Esophagus muscularis mucosa (tissue), 4 donors: ENCODE data around the gene CDH18. TPM values are rescaled to one million over a fixed set of nuclear protein-coding genes. Genes with fewer than 3 reads are reported as not detected.

Experiments used
- DNase-seq: peaks from one replicate; pipeline ENCODE4 v3.0.0-alpha.2; 2017; ENCODE audit errors: extremely low spot score
- H3K27ac ChIP-seq, 4 donors: fragments of 200-600 bp; sonication (generic); replicated peaks in 1 of 4; 1 replicate in 3 of 4; 2 replicates in 1 of 4; pipeline ENCODE4 v1.5.1; 2016 to 2019; ENCODE audit warnings: mild to moderate bottlenecking in 1 of 4
- H3K27me3 ChIP-seq, 4 donors: fragments of 200-600 bp; sonication (generic); one replicate each; pipeline versions ENCODE4 v1.5.1 to v1.6.0; 2016 to 2019
- H3K36me3 ChIP-seq, 4 donors: fragments of 200-600 bp; sonication (generic); one replicate each; pipeline ENCODE4 v1.5.1; 2016 to 2019
- H3K4me1 ChIP-seq, 4 donors: fragments of 200-600 bp; sonication (generic); one replicate each; pipeline ENCODE4 v1.5.1; 2016 to 2019
- H3K4me3 ChIP-seq, 4 donors: fragments of 200-600 bp; sonication (generic); 1 replicate in 2 of 4; 2 replicates in 2 of 4; pipeline ENCODE4 v1.5.1; 2016 to 2019; ENCODE audit warnings: mild to moderate bottlenecking in 4 of 4, moderate library complexity in 1 of 4
- H3K9me3 ChIP-seq, 4 donors: fragments of 200-600 bp; sonication (generic); 1 replicate in 3 of 4; 2 replicates in 1 of 4; pipeline ENCODE4 v1.5.1; 2016 to 2019
- EP300 ChIP-seq: sonication (generic); formaldehyde crosslinking; IDR thresholded peaks from one replicate; pipeline ENCODE4 v1.6.1; 2017; ENCODE audit warnings: antibody characterized with exemption
- POLR2A ChIP-seq: fragments of 450-650 bp; IDR thresholded peaks from one replicate; pipeline ENCODE4 v1.6.1; 2017; ENCODE audit warnings: antibody characterized with exemption, moderate library complexity, mild to moderate bottlenecking, low read depth
- POLR2AphosphoS5 ChIP-seq, 2 donors: sonication (generic); formaldehyde crosslinking; IDR thresholded peaks; one replicate each; pipeline ENCODE4 v1.6.1; 2017; ENCODE audit warnings: antibody characterized with exemption in 2 of 2
- WGBS: methylation state at CpG from one replicate; pipeline ENCODE4 v1.1.5; 2018; 5-methylcytosine and 5-hydroxymethylcytosine counted together
- intact Hi-C: fragments of 100-400 bp; cut with DNase I; formaldehyde crosslinking; loops from one replicate; pipeline ENCODE4 v1.15.1; 2023
- total RNA-seq, 4 donors: library from RNA; depleted of rRNA; stranded (reverse); fragments of >200 nt; gene quantifications; one replicate each; pipeline versions ENCODE4 v1.1.0 to v1.2.1, GENCODE V29; 2016
- TF ChIP-seq, protein P1 (sequence below), 3 experiments: fragments of 200-600 bp in 2 of 3; fragments of 450-650 bp in 1 of 3; sonication (generic) in 2 of 3; IDR thresholded peaks; one replicate each; pipeline ENCODE4 v1.5.1; 2017 to 2019; ENCODE audit warnings: antibody characterized with exemption in 3 of 3, mild to moderate bottlenecking in 2 of 3, moderate library complexity in 1 of 3

Gene CDH18
- total RNA-seq, 4 donors from 2014 or later: under 0.01 to 0.65 TPM; not detected in 2

DNA sequence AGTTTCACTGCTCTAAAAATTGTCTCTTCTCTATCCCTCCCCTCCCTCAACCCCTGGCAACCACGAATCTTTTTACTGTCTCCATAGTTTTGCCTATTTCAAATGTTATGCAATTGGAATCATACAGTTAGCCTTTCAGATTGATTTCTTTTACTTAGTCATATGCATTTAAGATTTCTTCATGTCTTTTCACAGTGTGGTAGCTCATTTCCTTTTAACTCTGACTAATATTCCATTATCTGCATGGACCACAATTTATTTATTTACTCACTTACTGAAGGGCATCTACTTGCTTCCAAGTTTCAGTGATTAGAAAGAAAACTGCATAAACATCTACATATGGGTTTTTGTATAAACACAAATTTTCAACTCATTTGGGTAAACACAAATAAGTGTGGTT lies 372.3 kb downstream of the CDH18 start:
- Histone ChIP-seq H3K9me3 (no peaks in the 10 kb centered on the region), H3K27me3 (no peaks in the 10 kb centered on the region), H3K36me3 (no peaks in the 10 kb centered on the region), H3K27ac (no peak overlapping the region), H3K4me3 (no peak overlapping the region), H3K4me1 (no peaks in the 10 kb centered on the region)
- intact Hi-C loops: no loop called here
- DNase-seq: no peak
- 82% methylated on average over 1 of the region's 1 CpG for WGBS
- TF ChIP-seq EP300: no peak
- no peak for TF ChIP-seq POLR2AphosphoS5 (IDR thresholded peaks at IDR 0.05)
- TF ChIP-seq, protein P1, sequence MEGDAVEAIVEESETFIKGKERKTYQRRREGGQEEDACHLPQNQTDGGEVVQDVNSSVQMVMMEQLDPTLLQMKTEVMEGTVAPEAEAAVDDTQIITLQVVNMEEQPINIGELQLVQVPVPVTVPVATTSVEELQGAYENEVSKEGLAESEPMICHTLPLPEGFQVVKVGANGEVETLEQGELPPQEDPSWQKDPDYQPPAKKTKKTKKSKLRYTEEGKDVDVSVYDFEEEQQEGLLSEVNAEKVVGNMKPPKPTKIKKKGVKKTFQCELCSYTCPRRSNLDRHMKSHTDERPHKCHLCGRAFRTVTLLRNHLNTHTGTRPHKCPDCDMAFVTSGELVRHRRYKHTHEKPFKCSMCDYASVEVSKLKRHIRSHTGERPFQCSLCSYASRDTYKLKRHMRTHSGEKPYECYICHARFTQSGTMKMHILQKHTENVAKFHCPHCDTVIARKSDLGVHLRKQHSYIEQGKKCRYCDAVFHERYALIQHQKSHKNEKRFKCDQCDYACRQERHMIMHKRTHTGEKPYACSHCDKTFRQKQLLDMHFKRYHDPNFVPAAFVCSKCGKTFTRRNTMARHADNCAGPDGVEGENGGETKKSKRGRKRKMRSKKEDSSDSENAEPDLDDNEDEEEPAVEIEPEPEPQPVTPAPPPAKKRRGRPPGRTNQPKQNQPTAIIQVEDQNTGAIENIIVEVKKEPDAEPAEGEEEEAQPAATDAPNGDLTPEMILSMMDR (IDR thresholded peaks at IDR 0.05): no peak
- TF ChIP-seq POLR2A: no peak

DNA sequence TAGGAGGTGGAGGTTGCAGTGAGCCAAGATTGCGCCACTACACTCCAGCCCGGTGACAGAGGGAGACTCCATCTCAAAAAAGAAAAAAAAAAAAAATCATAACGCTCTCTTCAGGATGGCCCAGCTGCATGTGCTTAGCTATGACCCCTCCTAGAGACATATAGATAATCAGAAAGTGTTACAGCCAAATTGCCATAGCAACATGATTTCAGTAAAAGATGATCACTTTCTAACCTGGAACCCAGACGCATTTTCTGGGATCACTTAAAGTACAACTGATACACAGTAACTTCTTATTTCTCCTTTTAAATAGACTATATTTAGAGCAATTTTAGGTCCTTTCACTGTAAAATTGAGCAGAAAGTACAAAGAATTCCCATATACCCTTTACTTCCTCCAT lies 372.9 kb downstream of the CDH18 start:
- DNase-seq: no peak
- no peaks in the 10 kb centered on the region for H3K9me3 ChIP-seq
- no peaks in the 10 kb centered on the region for H3K4me1 ChIP-seq
- TF ChIP-seq POLR2AphosphoS5 (IDR thresholded peaks at IDR 0.05): no peak
- no peak for TF ChIP-seq POLR2A
- intact Hi-C loops: no loop called here
- no peaks in the 10 kb centered on the region for H3K27me3 ChIP-seq
- 63% methylated on average over 4 of the region's 4 CpGs for WGBS
- H3K36me3 ChIP-seq: no peaks in the 10 kb centered on the region
- no peak overlapping the region for H3K4me3 ChIP-seq
- H3K27ac ChIP-seq: no peak overlapping the region

DNA sequence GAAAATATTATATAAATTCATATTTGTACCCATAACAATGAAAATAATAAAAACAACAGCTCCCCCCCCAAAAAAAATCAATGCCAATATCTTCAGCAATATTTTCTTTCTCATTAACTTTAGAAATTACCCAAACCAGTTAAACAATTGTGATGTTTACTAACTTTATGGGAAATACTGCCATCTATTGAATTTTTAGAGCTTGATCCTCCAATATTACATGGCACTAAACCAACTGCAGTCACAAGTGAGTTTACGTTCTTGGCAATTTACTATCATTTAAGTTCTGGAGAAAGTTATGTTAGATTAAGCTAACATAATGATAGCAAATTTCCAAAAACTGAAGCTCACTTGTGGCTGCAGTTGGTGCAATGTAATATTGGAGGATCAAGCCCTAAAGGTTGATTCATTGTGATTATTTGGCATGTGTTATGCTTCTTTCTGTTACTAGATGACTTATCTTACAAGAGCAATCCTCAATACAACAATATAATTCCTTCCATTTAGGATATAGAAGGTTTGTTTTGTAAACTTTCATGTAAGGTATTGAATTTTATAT lies 379.5 kb downstream of the CDH18 start:
- no peak overlapping the region for H3K27ac ChIP-seq
- no peak overlapping the region for H3K4me3 ChIP-seq
- no peaks in the 10 kb centered on the region for H3K27me3 ChIP-seq
- WGBS: 22% methylated on average over 1 of the region's 1 CpG
- H3K9me3 ChIP-seq: no peaks in the 10 kb centered on the region
- TF ChIP-seq, protein P1 (IDR thresholded peaks at IDR 0.05): no peak
- TF ChIP-seq EP300 (no peak), POLR2A (no peak), POLR2AphosphoS5 (IDR thresholded peaks at IDR 0.05) (no peak)
- no peak for DNase-seq
- intact Hi-C loops: no loop called here
- no peaks in the 10 kb centered on the region for H3K36me3 ChIP-seq
- no peaks in the 10 kb centered on the region for H3K4me1 ChIP-seq

DNA sequence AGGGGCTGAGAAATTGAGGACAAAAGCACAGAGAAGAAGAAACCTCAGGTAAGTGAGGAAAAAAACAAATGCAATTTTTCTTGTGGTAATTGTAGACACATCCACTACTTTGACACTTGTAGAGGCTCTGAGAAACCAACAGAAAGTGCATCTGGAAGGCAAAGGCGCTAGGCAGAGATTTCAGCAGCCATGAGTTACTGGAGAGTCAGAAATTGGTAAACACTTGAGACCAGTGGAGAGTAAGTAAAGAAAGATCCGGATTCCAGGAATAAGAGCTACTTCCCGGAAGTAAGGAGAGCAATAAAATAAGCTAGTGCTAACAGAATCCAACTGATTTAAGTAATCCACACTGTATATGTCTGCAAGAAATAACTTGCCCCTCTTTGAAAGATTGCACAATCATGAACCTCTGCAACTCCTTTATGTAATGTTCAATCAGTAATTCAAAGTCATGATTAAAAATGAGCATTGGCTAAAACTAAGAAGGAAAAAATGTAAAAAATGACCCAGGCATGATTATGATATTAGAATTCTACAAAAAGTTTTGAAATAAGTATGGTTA lies 382.1 kb downstream of the CDH18 start:
- Histone ChIP-seq H3K9me3 (peaks cover 0 to 7% (median 4%) of the 10 kb centered on the region in 4 donors), H3K4me1 (no peaks in the 10 kb centered on the region), H3K36me3 (no peaks in the 10 kb centered on the region), H3K4me3 (no peak overlapping the region), H3K27ac (no peak overlapping the region), H3K27me3 (no peaks in the 10 kb centered on the region)
- intact Hi-C loops: no loop called here
- no peak for DNase-seq
- WGBS: 77% methylated on average over 3 of the region's 3 CpGs
- TF ChIP-seq POLR2A (no peak), POLR2AphosphoS5 (IDR thresholded peaks at IDR 0.05) (no peak)
- TF ChIP-seq, protein P1 (IDR thresholded peaks at IDR 0.05): no peak

DNA sequence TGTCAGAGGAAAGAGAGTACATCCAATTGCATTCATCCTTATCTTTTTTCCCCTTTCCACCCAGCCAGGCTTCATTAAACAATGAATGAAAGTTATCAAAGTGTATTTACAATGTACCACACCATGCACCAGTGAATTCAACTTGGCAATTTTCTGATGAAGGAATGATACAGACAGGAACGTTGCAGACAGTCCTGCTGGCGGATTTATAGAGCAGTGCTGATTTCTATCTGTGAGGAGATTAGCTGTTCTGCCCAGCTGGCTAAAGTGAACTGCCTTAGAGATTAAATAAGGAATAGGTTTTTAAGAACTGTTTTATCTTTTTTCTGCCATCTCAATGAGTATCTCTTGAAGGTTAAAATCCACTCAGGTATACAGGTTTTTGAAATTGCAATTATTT lies 403.9 kb downstream of the CDH18 start:
- no peak for DNase-seq
- H3K4me3 ChIP-seq: no peak overlapping the region
- no peak overlapping the region for H3K27ac ChIP-seq
- TF ChIP-seq POLR2AphosphoS5 (IDR thresholded peaks at IDR 0.05) (no peak), POLR2A (no peak), EP300 (no peak)
- TF ChIP-seq, protein P1 (IDR thresholded peaks at IDR 0.05): no peak
- H3K27me3 ChIP-seq: no peaks in the 10 kb centered on the region
- no peaks in the 10 kb centered on the region for H3K36me3 ChIP-seq
- intact Hi-C loops: no loop called here
- no peaks in the 10 kb centered on the region for H3K4me1 ChIP-seq
- 56% methylated on average over 2 of the region's 2 CpGs for WGBS
- H3K9me3 ChIP-seq: no peaks in the 10 kb centered on the region
